ENCODE results near the gene AQP6.
"Not testable (repeated sequence)": the region's sequence is repeated elsewhere in the genome, so short reads cannot be mapped to it uniquely, and the experiment has no call there.

The AQP6 gene

GRCh38 chr12:49971141-49971540 is 1.6 kb upstream of the AQP6 start:
- no peak for DNase-seq

- no peak for DNase-seq
Observed at GRCh38 chr12:49972129-49972528, 618 bp upstream of the AQP6 start.

- DNase-seq: no peak
Observed at GRCh38 chr12:49973361-49973830, 649 bp downstream of the AQP6 start.

- no peak for DNase-seq
Observed at GRCh38 chr12:49974231-49974675, 1.5 kb downstream of the AQP6 start.

- DNase-seq: no peak
Observed at GRCh38 chr12:49974677-49975317, 2.0 kb downstream of the AQP6 start.

- DNase-seq: no peak
Observed at GRCh38 chr12:49975318-49975761, 2.6 kb downstream of the AQP6 start.

- no peak for DNase-seq
Observed at GRCh38 chr12:49976557-49976956, 3.8 kb downstream of the AQP6 start.

- DNase-seq: no peak
Observed at GRCh38 chr12:49978125-49978524, 5.4 kb downstream of the AQP6 start.

GRCh38 chr12:49979016-49979586 is 6.4 kb downstream of the AQP6 start:
- DNase-seq: no peak

GRCh38 chr12:49979791-49980190 is 7.0 kb downstream of the AQP6 start:
- DNase-seq: no peak

- DNase-seq: no peak
Observed at GRCh38 chr12:49980501-49981349, 8.0 kb downstream of the AQP6 start.

GRCh38 chr12:49982246-49983087 is 9.7 kb downstream of the AQP6 start:
- DNase-seq: no peak

- no peak for DNase-seq
Observed at GRCh38 chr12:49983892-49984291, 11.1 kb downstream of the AQP6 start.

GRCh38 chr12:49984476-49985359 is 12.0 kb downstream of the AQP6 start:
- no peak for DNase-seq

- no peak for DNase-seq
Observed at GRCh38 chr12:49985981-49986380, 13.2 kb downstream of the AQP6 start.

GRCh38 chr12:49986476-49986875 is 13.7 kb downstream of the AQP6 start:
- DNase-seq: not testable (repeated sequence)

- no peak for DNase-seq
Observed at GRCh38 chr12:49987625-49988303, 15.0 kb downstream of the AQP6 start.

GRCh38 chr12:49989400-49989799 is 16.7 kb downstream of the AQP6 start:
- not testable (repeated sequence) for DNase-seq

GRCh38 chr12:49990273-49990672 is 17.5 kb downstream of the AQP6 start:
- DNase-seq: no peak

- DNase-seq: no peak
Observed at GRCh38 chr12:49998453-49998852, 25.7 kb downstream of the AQP6 start.

- no peak for DNase-seq
Observed at GRCh38 chr12:50003595-50003994, 30.8 kb downstream of the AQP6 start.

All from CD4-positive, alpha-beta T cell treated with Interleukin-6 for 4 hours (primary cell).